GM18870 (cell line): ENCODE results near the gene PHF21B.

Experiments used
- ATAC-seq: cut with Tn5 transposase; IDR thresholded peaks from one replicate; pipeline ENCODE4 v1.9.1; 2021; ENCODE audit warnings: moderate library complexity; ENCODE audit not compliant: unreplicated experiment

The PHF21B gene

GRCh38 chr22:44991218-44991617 lies 18.6 kb downstream of the PHF21B start:
- no peak for ATAC-seq

DNA sequence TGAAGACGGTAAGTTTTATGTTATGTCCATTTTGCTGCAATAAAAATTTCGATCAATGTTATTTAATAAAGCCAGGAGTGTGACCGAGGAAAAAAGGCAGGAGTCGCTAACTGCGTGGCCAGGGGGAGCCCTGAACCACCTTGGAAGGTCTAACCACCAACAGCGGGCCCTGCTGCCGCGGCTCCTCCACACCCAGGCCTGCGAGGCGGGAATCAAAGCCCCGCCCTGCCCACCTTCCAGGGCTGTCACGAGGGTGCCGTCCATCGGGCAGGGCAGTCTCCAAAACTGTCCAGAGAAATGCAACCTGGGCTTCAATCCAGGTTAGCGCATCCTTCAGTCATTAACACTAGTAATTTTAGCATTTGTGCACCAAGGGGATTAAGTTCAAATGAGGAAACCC lies 19.0 kb downstream of the PHF21B start:
- no peak for ATAC-seq

DNA sequence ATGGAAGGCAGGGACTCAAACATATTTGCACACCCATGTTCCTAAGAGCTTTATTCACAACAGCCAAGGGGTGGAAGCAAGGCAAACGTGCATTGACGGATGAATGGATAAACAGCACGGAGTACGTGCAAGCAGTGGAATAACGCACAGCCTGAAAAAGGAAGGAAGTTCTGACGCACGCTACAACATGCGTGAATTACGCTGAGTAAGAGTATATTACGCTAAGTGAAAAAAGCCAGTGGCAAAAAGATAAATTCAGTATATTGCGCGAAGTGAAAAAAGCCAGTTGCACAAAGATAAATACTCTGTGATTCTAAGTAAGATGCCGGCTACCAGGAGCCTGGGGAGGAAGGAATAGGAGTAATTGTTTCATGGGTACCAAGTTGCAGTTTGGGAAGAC lies 19.5 kb downstream of the PHF21B start:
- ATAC-seq = no peak

GRCh38 chr22:44988671-44989070 lies 21.1 kb downstream of the PHF21B start:
- no peak for ATAC-seq

GRCh38 chr22:44986926-44987325 lies 22.9 kb downstream of the PHF21B start:
- ATAC-seq = no peak

DNA sequence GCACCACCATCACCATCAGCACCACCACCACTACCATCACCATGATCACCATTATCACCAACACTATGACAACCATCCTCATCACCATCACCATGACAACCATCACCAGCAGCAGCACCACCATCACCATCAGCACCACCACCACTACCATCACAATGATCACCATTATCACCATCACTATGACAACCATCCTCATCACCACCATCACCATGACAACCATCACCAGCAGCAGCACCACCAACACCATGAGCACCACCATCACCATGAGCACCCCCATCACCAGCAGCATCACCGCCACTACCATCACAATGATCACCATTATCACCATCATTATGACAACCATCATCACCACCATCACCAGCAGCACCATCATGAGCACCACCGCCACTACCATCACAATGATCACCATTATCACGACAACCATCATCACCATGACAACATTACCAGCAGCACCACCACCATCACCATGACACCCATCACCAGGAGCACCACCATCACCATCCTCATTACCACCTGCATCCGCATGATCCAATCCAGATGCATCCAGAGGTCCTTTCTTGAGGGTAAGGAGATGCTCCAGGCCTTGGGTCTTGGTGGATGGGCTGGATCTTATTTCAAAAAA lies 23.8 kb downstream of the PHF21B start:
- no peak for ATAC-seq

GRCh38 chr22:44983878-44984482 lies 25.8 kb downstream of the PHF21B start:
- ATAC-seq = no peak

DNA sequence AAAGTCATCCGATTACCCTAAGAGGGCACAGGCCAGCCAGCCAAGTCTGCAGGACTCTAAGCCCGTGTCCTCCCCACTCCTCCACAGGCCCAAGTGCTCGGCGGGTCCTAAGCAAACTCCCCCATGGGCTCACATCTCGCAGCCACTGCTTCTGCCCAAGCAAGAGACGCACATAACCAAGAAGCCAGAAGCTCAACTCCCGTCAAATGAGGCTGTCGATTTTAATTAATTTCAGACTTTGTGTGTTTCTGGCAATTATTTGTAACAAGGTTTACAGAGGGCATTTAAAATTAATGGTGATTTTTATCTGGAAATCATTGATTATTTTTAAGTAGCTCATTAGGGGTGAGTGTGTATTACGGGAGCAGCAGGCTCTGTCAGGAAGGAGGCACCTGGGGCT lies 27.4 kb downstream of the PHF21B start:
- no peak for ATAC-seq

GRCh38 chr22:44981857-44982256 lies 27.9 kb downstream of the PHF21B start:
- ATAC-seq = no peak

- no peak for ATAC-seq
These were observed 30.7 kb downstream of the PHF21B start for GRCh38 chr22:44979154-44979553.

DNA sequence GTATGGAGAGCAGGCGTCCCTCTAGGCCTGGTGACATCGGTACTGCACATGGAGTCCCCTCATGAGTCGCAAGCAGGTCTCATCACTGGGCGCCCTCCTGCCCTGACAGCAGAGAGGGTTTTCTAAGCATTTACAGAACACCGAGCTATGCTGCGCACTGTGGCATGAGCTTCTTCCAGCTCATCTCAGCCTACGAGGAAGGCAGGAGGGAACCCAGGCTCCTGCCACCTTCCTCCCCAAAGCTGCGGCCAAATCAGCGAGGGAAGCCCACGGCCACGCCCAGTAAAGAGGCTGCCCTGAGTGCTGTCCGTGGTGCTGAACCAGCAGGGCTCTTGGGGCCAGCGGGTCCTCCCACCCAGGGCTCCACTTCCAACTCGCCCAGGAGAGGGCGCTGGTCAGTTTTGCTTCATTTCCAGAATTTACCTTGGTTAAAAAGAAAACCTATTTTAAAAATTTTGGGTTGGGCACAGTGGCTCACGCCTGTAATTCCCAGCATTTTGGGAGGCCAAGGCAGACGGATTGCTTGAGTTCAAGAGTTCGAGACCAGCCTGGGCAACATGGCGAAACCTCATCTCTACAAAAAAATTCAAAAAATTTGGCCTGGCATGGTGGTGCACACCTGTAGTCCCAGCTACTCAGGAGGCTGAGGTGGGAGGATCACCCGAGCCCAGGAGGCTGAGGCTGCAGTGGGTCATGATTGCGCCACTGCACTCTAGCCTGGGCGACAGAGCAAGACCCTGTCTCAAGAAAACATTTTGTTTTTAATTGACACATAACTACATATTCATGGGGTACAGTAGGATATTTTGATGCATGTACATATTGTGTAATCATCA lies 34.2 kb downstream of the PHF21B start:
- no peak for ATAC-seq

- no peak for ATAC-seq
These were observed 35.4 kb downstream of the PHF21B start for GRCh38 chr22:44974454-44974853.

DNA sequence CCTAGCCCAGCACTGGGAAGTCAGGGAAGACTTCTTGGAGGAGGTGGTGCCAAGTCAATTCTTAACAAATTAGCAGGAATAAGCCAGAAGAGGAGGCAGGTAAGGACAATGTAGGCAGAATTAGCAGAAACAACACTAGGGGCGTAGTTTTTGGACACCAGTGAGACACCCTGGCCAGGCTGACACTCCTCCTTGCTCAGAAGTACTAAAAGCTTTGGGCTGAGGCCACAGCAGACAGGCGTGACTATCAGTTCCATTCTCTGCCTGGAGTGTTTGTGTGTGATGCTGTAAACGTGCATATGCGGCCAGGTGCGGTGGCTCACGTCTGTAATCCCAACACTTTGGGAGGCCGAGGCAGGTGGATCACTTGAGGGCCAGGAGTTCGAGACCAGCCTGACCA lies 36.0 kb downstream of the PHF21B start:
- ATAC-seq = no peak

- no peak for ATAC-seq
These were observed 37.3 kb downstream of the PHF21B start for GRCh38 chr22:44972363-44973083.

- no peak for ATAC-seq
These were observed 38.0 kb downstream of the PHF21B start for GRCh38 chr22:44971651-44972362.

GRCh38 chr22:44970291-44970690 lies 39.5 kb downstream of the PHF21B start:
- ATAC-seq = no peak

DNA sequence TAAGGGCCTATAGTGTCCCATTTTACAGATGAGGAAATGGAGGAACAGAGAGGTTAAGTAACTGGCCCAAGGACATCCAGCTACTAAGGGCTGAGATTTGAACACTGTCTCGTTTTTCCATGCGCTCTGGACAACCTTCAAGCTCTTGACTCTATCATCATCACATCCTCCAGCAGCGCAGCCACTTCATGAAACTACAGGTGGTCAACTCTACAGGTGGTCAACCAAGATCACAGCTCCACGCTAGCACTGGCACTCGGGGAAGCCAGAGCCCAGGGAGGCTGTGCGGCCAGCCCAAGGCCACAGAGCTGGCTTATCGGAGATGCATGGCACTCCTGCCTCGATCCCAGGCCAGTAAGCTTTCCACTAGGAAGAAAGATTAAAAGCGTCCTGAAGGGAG lies 40.0 kb downstream of the PHF21B start:
- no peak for ATAC-seq

DNA sequence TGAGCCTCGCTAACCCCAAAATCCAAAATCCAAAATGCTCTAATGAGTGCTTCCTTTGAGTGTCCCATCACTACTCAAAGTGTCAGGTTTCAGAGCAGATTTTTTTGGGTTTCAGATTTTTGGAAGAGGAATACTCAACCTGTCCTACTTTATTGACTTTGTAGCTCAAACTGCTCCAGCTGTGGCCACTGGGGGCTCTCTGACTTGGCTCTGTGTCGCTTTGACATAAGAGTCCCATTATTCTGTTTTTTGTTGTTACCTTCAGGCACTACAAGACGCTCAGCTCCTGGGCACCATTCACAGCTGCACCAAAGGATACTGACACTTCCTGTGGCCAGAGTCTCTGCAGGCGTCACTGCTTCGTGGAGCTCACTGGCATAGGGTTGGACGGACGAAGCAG lies 41.1 kb downstream of the PHF21B start:
- no peak for ATAC-seq

DNA sequence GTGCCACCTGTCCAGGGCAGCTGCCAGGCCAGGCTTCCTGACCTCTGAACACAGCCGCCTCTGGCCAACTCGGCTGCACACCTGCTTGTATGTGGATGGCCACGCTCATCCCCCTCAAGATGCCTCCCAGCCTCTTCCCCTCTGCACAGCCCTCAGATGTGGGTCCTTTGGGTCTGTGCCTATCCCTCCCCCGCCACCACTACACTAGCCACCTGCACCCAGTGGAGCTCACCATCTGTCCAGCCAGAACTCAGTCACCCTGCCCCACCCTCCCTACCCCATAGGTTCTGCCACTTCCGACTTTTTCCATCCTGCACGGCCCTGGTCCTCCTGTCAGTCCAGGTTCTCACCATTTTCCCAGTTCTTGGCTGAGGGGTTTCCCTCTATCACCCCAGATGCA lies 44.6 kb downstream of the PHF21B start:
- ATAC-seq = no peak

GRCh38 chr22:44964722-44965078 lies 45.1 kb downstream of the PHF21B start:
- ATAC-seq = no peak
